ENCODE results near the gene CDC73. TPM values are rescaled to one million over a fixed set of nuclear protein-coding genes. Genes with fewer than 3 reads are reported as not detected.
"Not testable (repeated sequence)": the region's sequence is repeated elsewhere in the genome, so short reads cannot be mapped to it uniquely, and the experiment has no call there.

CDC73 gene
- total and polyA plus RNA-seq, 5 experiments from 2014 or later = 50.5 to 67.0 (median 63.4) TPM

- peak in 5 of 10 donors; percentile 2 to 33 (median 20) for DNase-seq
- Mint-ChIP-seq H3K9me3 (no peaks in the 10 kb centered on the region), H3K4me1 (peaks cover 16 to 74% (median 55%) of the 10 kb centered on the region in 4 donors), H3K4me3 (peak within 1 kb of the TSS in 9 of 10 donors; percentile 2 to 65 (median 35)), H3K27me3 (no peaks in the 10 kb centered on the region), H3K36me3 (no peaks in the 10 kb centered on the region), H3K27ac (peak within 1 kb of the TSS; percentile 2 to 82 (median 54))
- peak; percentile 72 to 86 for ATAC-seq
- POLR2A ChIA-PET = no interaction called here
Measured at GRCh38 chr1:193185901-193186731, 64.3 kb downstream of the CDC73 start, which contains the start of gene B3GALT2. Gene B3GALT2 (minus strand): TSS chr1:193186613. CDS start chr1:193181562, 5,051 bp downstream.

- Mint-ChIP-seq H3K9me3 (peaks cover 0 to 1% (median 0%) of the 10 kb centered on the region in 9 donors), H3K27ac (peak overlapping the region in 5 of 10 donors; percentile 4 to 75 (median 12)), H3K4me3 (peak overlapping the region in 3 of 10 donors; percentile 35 to 65 (median 35)), H3K4me1 (peaks cover 15 to 70% (median 55%) of the 10 kb centered on the region in 4 donors), H3K36me3 (peaks cover 0 to 3% (median 2%) of the 10 kb centered on the region in 3 donors), H3K27me3 (no peaks in the 10 kb centered on the region)
- POLR2A ChIA-PET = no interaction called here
- no peak for ATAC-seq
- DNase-seq = no peak
Measured at GRCh38 chr1:193187114-193187513, 65.3 kb downstream of the CDC73 start.

GRCh38 chr1:193188915-193189314 is 67.1 kb downstream of the CDC73 start:
- H3K4me3 Mint-ChIP-seq, DNase-seq, POLR2A ChIA-PET, H3K27ac Mint-ChIP-seq, H3K27me3 Mint-ChIP-seq, ATAC-seq: not testable (repeated sequence)
- Mint-ChIP-seq H3K36me3 (peaks cover 0 to 11% (median 7%) of the 10 kb centered on the region in 3 donors), H3K4me1 (peaks cover 17 to 71% (median 52%) of the 10 kb centered on the region in 4 donors), H3K9me3 (peaks cover 0 to 12% (median 0%) of the 10 kb centered on the region in 9 donors)

- no peak for DNase-seq
- Mint-ChIP-seq H3K36me3 (peaks cover 0 to 15% (median 10%) of the 10 kb centered on the region in 3 donors), H3K27ac (peak overlapping the region in 3 of 10 donors; percentile 21 to 44 (median 27)), H3K4me3 (peak overlapping the region in 1 of 10 donors; percentile 27), H3K4me1 (peaks cover 19 to 74% (median 51%) of the 10 kb centered on the region in 4 donors), H3K9me3 (peaks cover 0 to 12% (median 0%) of the 10 kb centered on the region in 9 donors), H3K27me3 (no peaks in the 10 kb centered on the region)
- POLR2A ChIA-PET = no interaction called here
- ATAC-seq = no peak
Measured at GRCh38 chr1:193189442-193190095, 67.7 kb downstream of the CDC73 start.

- no peak overlapping the region for H3K4me3 Mint-ChIP-seq
Measured at GRCh38 chr1:193190096-193190744, 68.4 kb downstream of the CDC73 start.

GRCh38 chr1:193192586-193192985 is 70.8 kb downstream of the CDC73 start:
- peaks cover 0 to 16% (median 14%) of the 10 kb centered on the region in 3 donors for H3K36me3 Mint-ChIP-seq
- peak overlapping the region in 1 of 10 donors; percentile 11 for H3K27ac Mint-ChIP-seq
- H3K9me3 Mint-ChIP-seq = peaks cover 0 to 12% (median 0%) of the 10 kb centered on the region in 9 donors
- no peak for ATAC-seq
- H3K27me3 Mint-ChIP-seq = no peaks in the 10 kb centered on the region
- POLR2A ChIA-PET = no interaction called here
- peak overlapping the region in 1 of 10 donors; percentile 5 for H3K4me3 Mint-ChIP-seq
- no peak for DNase-seq
- peaks cover 15 to 61% (median 37%) of the 10 kb centered on the region in 4 donors for H3K4me1 Mint-ChIP-seq

More at GRCh38 chr1:193190096-193190744, 68.4 kb downstream of the CDC73 start:
- H3K27me3 Mint-ChIP-seq = no peaks in the 10 kb centered on the region
- H3K36me3 Mint-ChIP-seq = peaks cover 0 to 16% (median 12%) of the 10 kb centered on the region in 3 donors
- ATAC-seq = no peak
- POLR2A ChIA-PET = no interaction called here
- DNase-seq = no peak
- peaks cover 0 to 12% (median 0%) of the 10 kb centered on the region in 9 donors for H3K9me3 Mint-ChIP-seq
- peak overlapping the region in 2 of 10 donors; percentile 27 for H3K27ac Mint-ChIP-seq
- H3K4me1 Mint-ChIP-seq = peaks cover 20 to 72% (median 46%) of the 10 kb centered on the region in 4 donors

- no peaks in the 10 kb centered on the region for H3K27me3 Mint-ChIP-seq
- no peak overlapping the region for H3K27ac Mint-ChIP-seq
- H3K36me3 Mint-ChIP-seq = peaks cover 3 to 37% (median 34%) of the 10 kb centered on the region in 3 donors
- H3K4me3 Mint-ChIP-seq = no peak overlapping the region
- H3K4me1 Mint-ChIP-seq = peaks cover 20 to 37% (median 36%) of the 10 kb centered on the region in 4 donors
- H3K9me3 Mint-ChIP-seq = no peaks in the 10 kb centered on the region
- no peak for DNase-seq
- POLR2A ChIA-PET = no interaction called here
- ATAC-seq = no peak
Measured at GRCh38 chr1:193199940-193200339, 78.1 kb downstream of the CDC73 start.

GRCh38 chr1:193201021-193201420 is 79.2 kb downstream of the CDC73 start:
- no peak for ATAC-seq
- H3K36me3 Mint-ChIP-seq = peaks cover 14 to 47% (median 44%) of the 10 kb centered on the region in 3 donors
- H3K27me3 Mint-ChIP-seq = no peaks in the 10 kb centered on the region
- H3K27ac Mint-ChIP-seq = peak overlapping the region in 1 of 10 donors; percentile 23
- peaks cover 18 to 30% (median 29%) of the 10 kb centered on the region in 4 donors for H3K4me1 Mint-ChIP-seq
- H3K4me3 Mint-ChIP-seq = no peak overlapping the region
- H3K9me3 Mint-ChIP-seq = peaks cover 0 to 8% (median 6%) of the 10 kb centered on the region in 9 donors
- POLR2A ChIA-PET = no interaction called here
- no peak for DNase-seq

- Mint-ChIP-seq H3K27ac (peak overlapping the region in 3 of 10 donors; percentile 51 to 74 (median 60)), H3K27me3 (no peaks in the 10 kb centered on the region), H3K4me3 (no peak overlapping the region), H3K9me3 (peaks cover 4 to 26% (median 10%) of the 10 kb centered on the region in 9 donors), H3K4me1 (peaks cover 12 to 29% (median 26%) of the 10 kb centered on the region in 4 donors), H3K36me3 (peaks cover 41 to 87% (median 79%) of the 10 kb centered on the region in 3 donors)
- ATAC-seq (no peak), DNase-seq (no peak)
- POLR2A ChIA-PET = no interaction called here
Measured at GRCh38 chr1:193210996-193211395, 89.2 kb downstream of the CDC73 start.

- H3K27ac Mint-ChIP-seq = no peak overlapping the region
- peaks cover under 1 to 21% (median 4%) of the 10 kb centered on the region in 9 donors for H3K9me3 Mint-ChIP-seq
- H3K4me3 Mint-ChIP-seq = no peak overlapping the region
- no peak for ATAC-seq
- no peak for DNase-seq
- peaks cover 14 to 29% (median 26%) of the 10 kb centered on the region in 4 donors for H3K4me1 Mint-ChIP-seq
- POLR2A ChIA-PET = no interaction called here
- H3K36me3 Mint-ChIP-seq = peaks cover 40 to 87% (median 79%) of the 10 kb centered on the region in 3 donors
- H3K27me3 Mint-ChIP-seq = no peaks in the 10 kb centered on the region
Measured at GRCh38 chr1:193211539-193211938, 89.7 kb downstream of the CDC73 start.

- peaks cover 0 to 11% (median 4%) of the 10 kb centered on the region in 9 donors for H3K9me3 Mint-ChIP-seq
- ATAC-seq (no peak), DNase-seq (no peak)
- H3K27me3 Mint-ChIP-seq = no peaks in the 10 kb centered on the region
- no peak overlapping the region for H3K27ac Mint-ChIP-seq
- peaks cover 14 to 27% (median 24%) of the 10 kb centered on the region in 4 donors for H3K4me1 Mint-ChIP-seq
- no peak overlapping the region for H3K4me3 Mint-ChIP-seq
- POLR2A ChIA-PET = no interaction called here
- peaks cover 31 to 86% (median 74%) of the 10 kb centered on the region in 3 donors for H3K36me3 Mint-ChIP-seq
Measured at GRCh38 chr1:193212637-193213036, 90.8 kb downstream of the CDC73 start.

GRCh38 chr1:193213998-193214397 is 92.2 kb downstream of the CDC73 start:
- ATAC-seq (no peak), DNase-seq (no peak)
- Mint-ChIP-seq H3K27ac (no peak overlapping the region), H3K4me1 (peaks cover 13 to 18% (median 18%) of the 10 kb centered on the region in 4 donors), H3K36me3 (peaks cover 24 to 86% (median 67%) of the 10 kb centered on the region in 3 donors), H3K9me3 (peaks cover 0 to 2% (median 0%) of the 10 kb centered on the region in 9 donors), H3K27me3 (no peaks in the 10 kb centered on the region), H3K4me3 (no peak overlapping the region)
- POLR2A ChIA-PET = no interaction called here
